NT2/D1 (cell line): Measurements from ENCODE around the gene NOL4L.

Source experiments
- SUZ12 ChIP-seq: IDR thresholded peaks from 2 replicates; pipeline ENCODE4 v1.6.1; 2011; ENCODE audit not compliant: insufficient read length, insufficient read depth; ENCODE audit errors: extremely low read depth
- YY1 ChIP-seq: IDR thresholded peaks from 2 replicates; pipeline ENCODE4 v1.6.1; 2011; ENCODE audit not compliant: insufficient read length, insufficient read depth

DNA sequence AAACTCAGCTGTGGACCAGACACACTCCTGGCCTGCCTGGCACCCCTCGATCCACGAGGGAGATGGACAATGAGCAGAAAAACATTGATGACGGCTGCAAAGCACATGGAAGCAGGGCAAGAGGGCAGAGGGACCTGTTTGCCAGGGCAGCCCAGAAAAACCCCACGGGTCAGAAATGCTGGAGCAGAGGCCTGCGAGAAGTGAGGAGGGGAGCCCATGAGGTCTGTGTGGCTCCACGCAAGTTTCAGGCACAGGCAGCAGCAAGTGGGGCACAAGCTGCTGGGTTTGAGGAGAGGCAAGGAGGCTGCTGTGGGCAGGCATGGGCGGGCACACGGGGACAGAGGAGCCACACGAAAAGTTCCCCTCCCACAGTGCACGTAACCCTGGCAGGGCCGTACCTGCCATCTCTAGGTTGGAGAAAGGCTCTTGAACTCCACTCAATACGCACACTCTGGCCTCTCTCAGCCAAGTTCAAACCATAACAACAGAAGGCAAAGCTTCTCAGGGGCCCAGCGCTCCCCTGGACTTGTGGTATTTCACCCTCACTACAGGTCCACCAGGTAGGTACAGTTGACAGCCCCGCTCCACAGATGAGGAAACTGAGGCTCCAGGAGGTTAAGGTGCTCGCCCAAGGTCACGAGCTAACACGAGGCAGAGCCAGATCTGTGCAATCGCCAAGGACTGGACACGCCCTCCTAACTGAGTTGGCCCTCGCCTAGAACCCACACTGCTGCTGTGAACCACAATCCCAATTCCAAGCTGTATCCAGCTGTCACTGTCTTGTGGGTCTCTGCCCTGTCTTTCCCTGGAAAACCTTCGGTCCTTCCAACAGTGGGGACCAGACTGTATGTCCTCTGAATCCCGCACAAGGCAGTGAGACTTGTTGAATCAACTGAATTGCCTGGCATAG lies 108.2 kb downstream of the NOL4L start:
- no peak for TF ChIP-seq SUZ12
- TF ChIP-seq YY1, result no peak
